Activated CD4-positive, alpha-beta T cell treated with anti-CD3 and anti-CD28 coated beads for 48 hours (primary cell): Measurements from ENCODE around the gene ADPRS.

Experiments
- DNase-seq: peaks from one replicate; pipeline ENCODE4 v3.0.0-alpha.2; 2020

The ADPRS gene, protein sequence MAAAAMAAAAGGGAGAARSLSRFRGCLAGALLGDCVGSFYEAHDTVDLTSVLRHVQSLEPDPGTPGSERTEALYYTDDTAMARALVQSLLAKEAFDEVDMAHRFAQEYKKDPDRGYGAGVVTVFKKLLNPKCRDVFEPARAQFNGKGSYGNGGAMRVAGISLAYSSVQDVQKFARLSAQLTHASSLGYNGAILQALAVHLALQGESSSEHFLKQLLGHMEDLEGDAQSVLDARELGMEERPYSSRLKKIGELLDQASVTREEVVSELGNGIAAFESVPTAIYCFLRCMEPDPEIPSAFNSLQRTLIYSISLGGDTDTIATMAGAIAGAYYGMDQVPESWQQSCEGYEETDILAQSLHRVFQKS

DNA sequence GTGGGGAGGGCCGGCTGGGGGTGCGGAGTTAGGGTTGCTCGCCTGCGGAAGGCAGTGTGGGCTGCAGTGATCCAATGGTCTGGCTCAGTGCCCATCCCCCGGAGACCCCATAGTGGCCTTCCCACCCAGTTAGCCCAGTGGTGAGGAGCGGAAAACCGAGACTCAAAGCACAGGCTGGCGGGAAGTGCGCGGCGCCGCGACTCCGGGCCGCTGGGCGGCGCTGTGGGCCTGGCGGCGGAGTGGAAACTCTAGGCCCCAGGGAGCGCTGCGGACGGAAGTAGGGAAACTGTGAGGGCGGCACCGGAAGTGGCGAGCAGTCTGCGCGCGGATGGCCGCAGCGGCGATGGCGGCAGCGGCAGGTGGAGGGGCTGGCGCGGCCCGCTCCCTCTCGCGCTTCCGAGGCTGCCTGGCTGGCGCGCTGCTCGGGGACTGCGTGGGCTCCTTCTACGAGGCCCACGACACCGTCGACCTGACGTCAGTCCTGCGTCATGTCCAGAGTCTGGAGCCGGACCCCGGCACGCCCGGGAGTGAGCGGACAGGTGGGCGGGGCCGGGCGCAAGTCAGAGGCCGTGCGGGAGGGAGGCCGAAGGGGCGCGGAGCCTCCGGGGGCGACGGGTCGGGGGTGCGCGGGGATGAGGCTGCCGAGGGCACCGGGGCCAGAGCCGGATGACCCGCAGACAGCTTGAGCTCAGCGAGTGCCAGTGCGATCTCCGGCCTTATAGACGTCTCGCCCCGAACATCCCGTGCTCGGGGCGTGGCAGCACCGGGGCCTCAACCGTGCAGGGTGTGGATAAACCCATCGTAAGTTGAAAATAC, at the start of gene ADPRS:
Gene ADPRS, plus strand, starts transcription at position 316 of the 816 bp plus-strand sequence. Its CDS starts 13 bp downstream, at position 329.
- peak; percentile 94 for DNase-seq

DNA sequence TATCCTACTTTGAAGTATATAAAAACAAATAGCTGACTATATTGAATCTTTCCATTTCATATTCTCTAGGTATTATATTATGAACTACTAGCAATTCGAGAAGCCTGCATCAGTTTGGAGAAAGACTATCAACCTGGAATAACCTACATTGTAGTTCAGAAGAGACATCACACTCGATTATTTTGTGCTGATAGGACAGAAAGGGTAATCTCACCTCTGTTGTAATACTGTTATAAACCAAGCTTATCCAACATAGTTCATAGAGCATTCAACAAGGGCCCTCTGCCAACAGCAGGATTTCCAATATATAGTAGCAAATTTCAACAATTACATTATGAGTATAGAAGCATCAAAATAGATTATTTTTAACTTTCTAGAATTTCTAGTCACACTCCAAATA, 48.5 kb upstream of the ADPRS start:
- DNase-seq, result no peak

DNA sequence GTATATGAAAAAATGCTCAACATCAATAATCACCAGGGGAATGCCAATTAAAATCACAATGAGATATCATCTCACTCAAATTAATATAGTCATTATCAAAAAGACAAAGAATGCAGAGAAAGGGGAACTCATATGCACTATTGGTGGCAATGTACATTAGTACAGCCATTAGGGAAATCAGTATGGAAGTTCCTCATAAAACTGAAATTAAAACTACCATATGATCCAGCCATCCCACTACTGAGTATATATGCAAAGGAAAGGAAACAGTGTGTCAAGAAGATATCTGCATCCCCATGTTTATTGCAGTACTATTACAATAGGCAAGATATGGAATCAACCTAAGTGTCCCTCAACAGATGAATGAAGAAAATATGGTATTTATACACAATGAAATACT, 36.9 kb upstream of the ADPRS start:
- DNase-seq, result no peak

DNA sequence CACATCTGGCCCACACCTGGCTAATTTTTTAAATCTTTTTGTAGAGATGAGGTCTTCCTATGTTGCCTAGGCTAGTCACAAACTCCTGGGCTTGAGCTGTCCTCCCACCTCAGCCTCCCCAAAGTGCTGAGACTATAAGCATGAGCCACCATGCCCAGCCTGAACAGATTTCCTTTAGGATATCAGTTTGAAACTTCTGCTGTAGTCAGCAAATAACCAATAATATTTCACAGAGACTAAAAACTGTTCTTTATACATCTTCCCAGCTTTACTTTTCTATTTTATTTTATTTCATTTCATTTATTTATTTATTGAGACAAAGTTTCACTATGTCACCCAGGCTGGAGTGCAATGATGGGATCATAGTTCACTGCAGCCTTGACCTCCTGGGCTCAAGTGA, 34.7 kb upstream of the ADPRS start:
- DNase-seq, result no peak

DNA sequence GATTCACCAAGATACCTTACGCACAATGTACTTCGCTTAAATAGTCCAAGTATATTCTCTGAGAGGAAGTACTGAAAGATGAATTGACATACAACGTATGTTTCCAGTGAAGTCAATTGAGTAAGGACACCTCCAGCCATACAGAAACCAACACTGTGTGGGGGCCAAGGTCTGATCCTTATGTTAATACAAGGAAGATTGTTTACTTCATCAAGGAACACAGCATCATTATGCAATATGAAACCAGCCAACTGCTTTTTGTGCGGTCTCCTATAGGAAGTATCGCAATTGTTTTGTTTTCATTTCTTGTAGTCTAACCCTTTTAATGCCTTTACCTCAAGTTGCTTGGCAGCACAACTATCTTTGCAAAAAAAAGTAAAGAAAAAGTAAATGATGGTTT, 33.0 kb upstream of the ADPRS start:
- no peak for DNase-seq

DNA sequence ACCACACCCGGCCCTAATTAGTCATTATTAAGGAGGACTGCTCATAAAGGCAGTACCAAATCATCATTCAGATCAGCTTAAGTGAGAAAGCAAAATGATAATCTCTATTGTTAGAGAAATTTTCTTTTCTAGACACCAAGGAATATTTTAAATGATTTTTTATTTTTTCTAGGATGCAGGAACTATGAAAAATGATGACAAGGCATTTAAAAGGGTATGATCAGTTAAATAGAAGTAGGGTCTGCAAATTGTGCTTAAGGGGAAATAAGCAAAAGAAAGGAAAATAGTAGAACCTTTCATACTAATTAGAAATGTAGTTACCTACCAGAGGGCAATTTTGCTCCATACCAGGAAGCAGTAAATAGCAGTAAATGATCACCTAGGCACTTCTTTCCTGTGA, 26.4 kb upstream of the ADPRS start:
- DNase-seq, result no peak

DNA sequence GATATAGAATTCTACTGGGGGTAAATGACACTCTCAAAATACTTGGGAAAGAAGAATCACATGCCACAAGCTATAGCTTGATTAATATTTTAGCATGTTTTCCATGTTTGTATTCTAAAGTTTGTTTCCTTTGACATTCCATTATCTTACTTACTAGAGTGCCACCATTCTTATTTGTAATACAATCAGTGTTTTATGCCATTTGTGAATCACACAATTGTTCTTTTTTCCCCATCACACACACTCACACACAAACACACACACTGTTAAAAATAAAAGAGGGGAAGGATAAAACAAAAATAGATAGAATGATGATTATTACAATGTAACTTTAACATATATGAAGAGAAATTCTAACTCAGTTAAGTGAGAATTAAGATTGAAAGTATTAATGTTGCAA, 20.8 kb upstream of the ADPRS start:
- DNase-seq, result no peak

DNA sequence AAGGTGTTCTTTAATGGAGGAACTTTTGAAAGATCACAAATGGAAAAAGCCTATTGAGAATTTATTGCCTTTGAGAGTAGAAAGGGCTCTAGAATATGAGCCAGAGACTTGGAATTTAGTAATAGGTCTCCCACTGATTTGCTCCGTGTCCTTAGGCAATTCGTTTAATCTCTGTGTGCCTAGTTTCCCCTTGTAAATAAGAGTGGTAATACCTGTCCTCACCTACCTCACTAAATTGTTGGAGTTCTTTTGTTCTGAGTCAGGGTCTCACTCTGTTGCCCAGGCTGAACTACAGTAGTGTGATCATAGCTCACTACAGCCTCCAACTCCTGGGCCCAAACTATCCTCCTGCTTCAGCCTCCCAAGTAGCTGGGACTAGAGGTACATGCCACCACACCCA, 19.8 kb upstream of the ADPRS start:
- no peak for DNase-seq

DNA sequence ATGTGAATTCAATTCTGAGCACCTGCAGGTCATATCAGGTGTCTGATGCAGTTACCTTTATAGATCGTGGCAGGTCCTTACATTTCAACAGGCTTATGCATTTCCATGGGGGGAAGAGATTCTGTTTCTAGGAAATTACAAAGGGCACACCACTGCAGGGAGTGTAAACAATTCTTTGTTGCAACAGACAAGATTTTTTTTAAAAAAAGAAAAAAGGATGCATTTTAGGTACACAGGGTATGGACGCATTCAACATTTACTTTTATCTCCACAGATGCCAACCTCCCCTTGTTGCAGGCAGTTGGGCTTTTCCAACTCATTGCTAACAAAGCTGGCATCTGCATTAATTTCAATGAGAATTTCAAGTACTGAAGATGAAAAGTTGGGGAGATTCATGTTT, 18.3 kb upstream of the ADPRS start:
- DNase-seq, result no peak

DNA sequence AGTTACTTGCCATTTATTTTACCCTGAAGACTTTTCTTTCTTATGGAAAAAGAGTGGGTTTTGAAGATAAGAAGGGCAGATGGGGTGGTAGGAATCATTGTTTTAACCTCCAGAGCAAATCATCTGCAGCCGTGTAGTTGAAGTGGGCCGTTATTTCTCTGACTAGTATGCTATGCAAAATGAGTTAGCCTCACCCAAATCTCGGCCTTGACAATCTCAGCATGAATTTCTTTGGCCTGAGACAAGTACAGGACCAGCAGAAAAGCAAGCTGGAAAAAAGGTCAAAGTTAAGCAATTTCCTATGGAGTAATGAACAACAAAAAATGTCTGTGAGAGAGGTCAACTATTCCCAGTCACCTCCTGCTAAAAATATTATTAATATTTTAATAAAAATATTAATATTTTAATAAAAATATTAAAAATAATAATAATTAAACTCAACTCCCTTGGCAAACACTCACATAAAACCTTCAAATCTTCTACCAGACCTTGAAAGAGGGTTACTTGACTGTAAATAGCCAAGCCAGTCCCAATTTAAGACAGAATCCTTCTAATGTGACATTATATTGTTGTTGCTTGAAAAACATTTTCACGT, 11.6 kb upstream of the ADPRS start:
- DNase-seq, result no peak

DNA sequence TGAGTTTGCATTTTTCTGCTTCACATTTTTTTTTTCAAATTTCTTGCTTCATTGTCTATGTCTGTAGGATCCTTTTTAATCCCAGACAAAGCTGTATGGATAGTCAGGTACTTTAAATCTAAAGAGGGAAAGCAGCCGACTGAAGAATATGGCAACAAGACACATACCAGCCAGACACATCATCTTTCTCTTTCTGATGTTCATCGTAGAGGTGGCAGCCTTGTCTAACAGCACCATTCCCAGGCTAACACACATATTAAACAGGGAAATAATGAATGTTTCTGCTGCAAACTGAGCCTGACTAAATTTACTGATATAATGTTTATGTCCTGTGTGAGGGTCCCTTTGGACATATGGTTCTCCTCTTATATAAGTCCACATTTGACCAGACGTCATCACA, 8.5 kb upstream of the ADPRS start:
- no peak for DNase-seq

DNA sequence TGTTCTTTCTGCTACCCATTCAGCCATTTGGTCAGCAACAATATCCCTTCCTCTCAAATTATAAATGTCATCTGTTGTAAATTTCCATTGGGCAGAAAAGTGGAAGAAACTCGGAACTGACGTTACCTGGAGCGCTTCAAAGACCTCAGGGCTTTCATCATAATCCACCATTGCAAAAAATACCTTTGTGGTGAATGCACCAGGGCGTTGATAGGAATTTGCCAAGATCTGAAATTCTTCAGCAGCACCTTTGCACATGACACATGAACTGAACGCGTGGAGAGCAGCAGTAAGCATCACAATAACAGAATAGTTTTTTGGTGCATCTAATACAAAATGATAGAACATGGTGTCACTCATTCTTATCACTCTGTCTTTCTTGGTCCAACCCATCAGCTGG, 7.9 kb upstream of the ADPRS start:
- no peak for DNase-seq

DNA sequence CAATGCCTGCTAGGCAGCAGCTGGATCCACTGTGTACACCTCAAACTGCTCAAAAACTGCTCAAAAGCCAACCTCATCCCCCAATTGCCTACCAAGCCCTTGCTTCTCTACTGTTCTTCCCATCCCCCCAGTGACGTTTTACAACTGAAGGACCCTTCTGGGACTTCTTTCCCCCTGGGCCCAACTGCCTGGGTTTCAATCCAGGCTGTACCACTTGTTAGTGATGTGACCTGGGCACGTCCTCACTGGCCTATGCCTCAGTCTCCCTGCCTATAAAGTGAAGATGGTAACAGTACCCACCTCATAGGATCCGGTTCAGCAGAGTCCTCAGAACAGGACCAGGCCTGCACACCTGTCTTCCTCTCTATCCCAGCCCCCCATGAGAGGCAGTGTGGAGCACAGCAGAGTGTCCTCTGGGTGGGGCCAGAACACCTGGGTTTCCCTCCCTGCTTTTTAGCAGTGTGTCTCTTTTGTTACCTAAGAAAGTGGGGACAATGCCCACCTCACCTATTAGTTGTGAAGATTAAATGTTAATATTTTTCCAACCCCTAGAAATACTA, 6.7 kb upstream of the ADPRS start:
- DNase-seq, result no peak

DNA sequence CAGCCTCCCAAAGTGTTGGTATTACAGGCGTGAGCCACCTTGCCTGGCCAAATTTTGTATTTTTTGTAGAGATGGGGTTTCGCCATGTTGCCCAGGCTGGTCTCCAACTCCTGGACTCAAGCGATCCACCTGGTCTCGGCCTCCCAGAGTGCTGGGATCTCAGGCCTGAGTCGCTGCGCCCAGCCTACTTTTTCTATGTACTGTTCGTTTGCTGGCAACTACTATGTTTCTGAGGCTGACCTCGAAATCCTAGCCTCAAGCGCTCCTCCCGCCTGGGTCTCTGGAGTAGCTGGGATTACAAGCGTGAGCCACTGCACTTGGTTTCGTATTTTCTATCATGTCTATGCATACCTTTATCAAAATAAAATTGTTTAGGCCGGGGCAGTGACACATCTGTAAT, 5.5 kb upstream of the ADPRS start:
- no peak for DNase-seq

DNA sequence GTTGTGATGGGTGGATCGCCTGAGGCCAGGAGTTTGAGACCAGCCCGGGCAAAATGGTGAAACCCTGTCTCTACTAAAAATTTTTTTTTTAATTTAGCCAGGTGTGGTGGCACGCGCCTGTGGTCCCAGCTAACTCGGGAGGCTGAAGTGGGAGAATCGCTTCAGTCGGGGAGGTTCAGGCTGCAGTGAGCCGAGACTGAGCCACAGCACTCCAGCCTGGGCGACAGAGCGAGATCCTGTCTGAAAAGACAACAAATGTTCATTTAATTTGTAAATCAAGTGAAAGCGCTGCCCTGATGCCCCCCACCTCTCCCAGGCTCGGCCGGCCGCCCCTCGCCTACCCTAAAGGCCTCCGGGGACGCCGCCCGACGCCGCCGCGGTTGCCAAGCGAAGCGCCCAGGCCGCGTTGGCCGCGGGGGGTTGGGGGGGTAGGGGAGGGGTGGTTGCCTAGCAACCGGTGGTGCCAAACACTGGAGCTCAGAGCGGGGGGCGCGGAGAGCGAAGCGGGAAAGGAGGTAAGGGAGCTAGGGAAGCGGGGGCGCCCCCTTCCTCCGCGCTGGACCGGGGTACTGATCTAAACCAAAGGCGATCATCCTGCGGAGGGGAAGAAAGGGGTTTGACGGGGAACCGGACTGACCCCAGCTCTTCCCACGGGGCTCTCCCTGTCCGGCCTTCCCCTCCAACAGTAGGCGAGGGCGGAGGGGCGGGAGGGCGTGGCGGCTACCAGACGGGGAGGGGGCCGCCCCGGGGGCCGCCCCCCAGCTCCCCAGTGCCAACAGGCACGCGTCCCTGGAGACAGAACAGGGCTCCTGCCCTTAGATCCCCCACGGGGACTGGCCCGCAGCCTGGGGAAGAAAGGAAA, 4.8 kb upstream of the ADPRS start, which contains the start of gene TEKT2:
Gene TEKT2, plus strand, starts transcription at position 460 of the 862 bp plus-strand sequence. CDS start 828 bp downstream, outside the sequence.
- no peak for DNase-seq

DNA sequence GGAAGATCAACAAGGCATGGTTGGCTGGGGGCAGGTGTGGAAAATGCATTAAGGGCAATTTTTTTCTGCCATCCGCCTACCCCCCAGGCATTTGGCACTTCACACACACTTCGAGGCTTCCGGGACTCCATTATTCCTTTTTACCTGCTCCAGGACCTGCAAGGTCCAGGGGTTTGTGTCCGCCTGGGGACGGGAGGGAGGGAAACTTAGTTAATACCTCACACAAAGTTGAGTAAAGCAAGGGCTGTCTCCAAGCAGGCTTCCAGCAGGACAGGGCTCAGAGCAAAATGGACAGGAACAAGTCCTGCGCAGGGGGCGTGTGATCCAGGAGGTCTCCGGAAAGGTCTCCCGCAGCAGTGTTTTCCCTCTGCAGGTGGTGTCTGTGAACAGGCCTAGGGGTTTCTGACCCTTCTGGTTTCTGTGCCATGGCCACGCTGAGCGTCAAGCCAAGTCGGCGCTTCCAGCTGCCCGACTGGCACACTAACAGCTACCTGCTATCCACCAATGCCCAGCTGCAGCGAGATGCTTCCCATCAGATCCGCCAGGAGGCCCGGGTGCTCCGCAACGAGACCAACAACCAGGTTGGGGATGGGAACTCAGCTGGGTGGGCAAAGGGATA, 4.1 kb upstream of the ADPRS start:
- no peak for DNase-seq

DNA sequence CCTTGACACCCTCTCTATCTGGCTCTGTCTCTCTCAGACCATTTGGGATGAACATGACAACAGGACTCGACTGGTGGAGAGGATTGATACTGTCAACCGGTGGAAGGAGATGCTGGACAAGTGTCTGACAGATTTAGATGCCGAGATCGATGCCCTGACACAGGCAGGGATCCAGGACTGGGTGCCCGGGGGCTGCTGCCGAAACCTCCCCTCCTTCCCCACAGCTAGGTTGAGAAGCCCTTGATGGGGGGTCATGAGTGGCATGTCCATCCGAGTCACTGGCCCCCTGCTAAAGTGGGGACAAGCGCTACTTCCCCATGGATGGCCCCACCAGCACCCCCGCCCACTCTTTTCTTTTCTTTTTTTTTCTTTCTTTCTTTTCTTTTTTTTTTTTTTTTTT, 3.6 kb upstream of the ADPRS start:
- DNase-seq, result no peak

DNA sequence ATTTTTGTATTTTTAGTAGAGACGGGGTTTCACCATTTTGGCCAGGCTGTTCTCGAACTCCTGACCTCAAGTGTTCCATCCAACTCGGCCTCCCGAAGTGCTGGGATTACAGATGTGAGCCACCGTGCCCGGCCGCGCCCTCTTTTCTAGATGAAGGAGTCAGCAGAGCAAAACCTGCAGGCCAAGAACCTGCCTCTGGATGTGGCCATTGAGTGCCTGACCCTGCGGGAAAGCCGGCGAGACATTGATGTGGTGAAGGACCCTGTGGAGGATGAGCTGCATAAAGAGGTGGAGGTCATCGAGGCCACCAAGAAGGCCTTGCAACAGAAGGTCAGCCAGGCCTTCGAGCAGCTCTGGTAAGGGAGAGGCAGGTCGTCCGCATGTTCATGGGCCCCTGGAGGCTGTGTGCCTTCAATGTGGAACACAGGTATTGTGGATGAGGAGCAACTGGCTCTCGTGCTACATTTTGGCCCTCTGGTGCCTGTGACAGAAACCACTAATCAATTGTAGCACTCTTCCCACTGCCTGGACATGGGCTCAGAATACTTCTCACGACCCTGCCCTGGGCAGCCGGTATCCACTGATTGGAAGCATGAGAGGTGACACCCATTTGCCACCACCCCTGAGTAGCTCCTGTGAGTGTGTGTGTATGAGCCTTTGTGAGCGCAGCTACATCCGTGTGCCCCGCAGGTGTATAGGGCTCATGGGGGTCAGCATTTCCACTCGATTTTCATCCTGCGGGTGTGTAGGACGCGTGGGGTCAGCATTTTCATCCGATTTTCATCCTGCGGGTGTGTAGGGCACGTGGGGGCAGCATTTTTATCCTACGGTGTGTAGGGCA, 2.8 kb upstream of the ADPRS start:
- no peak for DNase-seq

DNA sequence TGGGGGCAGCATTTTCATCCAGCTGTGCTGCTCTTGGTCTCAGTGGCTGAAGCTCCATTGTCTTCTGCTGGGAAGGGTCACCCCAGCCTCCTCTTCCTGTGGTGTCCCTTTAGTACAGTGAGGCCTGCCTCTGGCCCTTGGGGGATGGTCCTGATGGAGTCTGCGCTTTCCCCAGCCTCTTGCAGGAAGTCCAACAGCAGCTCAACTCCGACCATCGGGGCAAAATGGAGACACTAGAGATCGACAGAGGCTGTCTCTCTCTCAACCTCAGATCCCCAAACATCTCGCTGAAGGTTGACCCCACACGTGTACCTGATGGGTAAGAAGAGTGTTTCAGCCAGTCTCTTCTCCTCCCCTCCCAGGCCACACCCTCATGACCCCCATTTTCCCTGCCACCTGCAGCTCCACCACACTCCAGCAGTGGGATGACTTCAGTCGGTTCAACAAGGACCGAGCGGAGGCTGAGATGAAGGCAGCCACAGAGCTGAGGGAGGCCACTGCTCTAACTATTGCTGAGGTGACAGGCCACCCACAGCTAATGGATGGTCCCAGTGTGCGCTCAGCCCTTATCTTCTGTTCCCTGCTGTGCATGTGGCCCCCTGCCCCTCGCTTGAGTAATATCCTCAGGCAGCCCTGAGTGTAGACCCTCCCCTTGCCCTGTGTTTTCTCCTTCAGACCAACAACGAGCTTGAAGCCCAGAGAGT, 2.0 kb upstream of the ADPRS start:
- DNase-seq, result no peak
